ENCODE data around the gene GAST.
A peak's percentile ranks its signal among the peaks of the same experiment; 100 is the strongest.

GAST gene

DNA sequence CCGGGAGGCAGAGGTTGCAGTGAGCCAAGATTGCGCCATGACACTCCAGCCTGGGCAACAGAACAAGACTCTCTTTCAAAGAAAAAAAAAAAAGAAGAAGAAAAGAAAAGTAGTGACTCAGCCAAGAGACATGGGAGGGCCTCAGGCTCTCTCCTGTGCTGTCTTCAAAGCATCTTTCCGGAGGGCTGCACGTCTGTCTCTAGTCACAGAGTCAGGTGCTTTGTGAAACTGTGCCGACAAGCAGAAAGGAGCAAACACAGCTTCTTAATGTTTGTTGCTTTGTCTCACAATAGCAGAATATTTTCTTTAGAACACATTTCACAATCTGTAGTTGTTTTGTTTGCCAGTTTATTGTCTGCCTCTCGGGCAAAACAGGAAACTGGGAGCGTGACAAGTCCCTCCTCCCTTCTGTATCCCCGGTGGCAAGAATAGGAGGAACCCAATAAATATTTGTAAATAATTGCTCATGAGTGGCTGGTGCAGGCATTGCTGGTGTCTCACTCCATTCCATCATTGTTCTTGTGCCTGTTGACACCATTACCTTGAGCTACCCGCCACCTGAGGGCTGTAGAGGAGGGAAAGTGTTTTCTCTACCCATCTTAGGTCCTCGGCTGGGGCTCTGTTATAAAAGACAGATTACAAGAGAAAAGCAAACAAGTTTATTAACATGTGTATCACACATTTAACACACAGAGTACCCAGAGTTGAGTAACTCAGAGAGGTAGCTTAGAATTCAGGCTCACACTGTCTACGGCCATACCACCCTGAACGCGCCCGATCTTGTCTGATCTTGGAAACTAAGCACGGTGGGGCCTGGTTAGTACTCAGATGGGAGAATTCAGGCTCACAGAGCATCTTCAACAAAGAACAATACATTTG lies 5.5 kb downstream of the GAST start:
- no peak for DNase-seq

DNA sequence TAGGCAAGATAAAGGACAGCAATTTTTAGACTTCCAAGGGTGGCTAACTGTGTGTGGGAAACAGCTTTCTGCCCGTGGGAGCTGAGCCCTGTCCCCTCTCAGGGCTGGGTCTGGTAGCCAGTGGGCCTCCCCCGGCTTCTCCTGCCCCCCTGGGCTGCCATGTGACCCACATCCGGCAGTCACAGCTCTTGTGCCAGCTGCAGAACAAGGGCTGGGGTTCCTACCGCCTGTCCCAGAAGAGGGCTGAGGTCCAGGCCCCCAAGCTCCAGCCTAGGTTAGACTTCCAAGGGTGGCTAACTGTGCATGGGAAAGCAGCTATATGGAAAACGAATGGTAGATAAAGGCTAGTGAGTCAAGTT lies 6.1 kb downstream of the GAST start:
- no peak for DNase-seq

DNA sequence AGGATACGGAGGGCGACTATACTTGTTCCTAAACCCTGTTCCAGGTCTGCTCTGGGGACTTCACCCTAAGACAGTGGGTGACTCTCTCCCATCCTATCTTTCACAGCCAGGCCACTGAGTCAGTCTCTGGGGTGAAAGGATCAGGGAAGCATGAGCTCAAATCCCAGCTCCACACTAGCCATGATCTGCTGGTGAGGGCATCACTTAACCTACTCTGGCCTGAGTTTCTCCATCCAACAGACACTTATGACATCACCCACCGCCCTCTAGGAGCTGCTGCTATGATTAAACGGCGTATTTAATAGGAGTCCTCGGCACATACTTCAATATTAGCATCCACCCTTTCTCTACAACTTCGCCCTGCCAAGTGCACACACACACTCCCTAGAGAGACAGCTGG lies 10.1 kb downstream of the GAST start:
- DNase-seq, result no peak

DNA sequence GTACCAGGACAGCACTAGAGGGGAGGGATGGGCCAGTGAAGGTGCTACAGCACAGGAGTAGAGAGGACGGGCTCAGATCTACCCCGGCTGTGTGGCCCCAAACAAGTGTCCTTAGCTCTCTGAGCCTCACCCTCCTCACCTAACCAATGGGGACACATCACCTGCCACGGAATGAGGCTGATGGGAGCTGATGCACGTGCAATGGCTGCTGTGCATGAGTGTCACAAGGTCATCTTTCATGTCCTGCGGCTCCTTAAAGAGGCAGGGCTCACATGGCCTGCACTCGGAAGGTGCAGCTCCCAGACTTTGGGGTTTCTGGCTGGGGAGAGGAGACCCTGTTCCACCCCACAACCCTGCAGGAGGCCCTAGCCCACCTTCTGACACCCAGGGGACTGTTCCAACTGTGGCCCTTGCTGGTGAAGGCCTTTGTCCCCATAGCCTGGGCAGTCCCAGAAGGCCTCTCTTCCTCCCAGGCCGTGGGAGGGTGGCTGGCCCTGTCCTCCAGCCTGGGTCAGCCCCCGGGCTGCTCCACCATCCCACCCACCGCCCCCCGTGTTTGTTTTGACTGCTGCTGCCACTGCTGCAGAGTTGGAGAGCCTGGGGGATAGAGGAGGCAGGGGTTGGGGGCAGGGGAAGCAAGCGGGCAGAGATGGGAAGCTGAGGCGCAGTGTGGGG lies 11.8 kb downstream of the GAST start:
- no peak for DNase-seq

DNA sequence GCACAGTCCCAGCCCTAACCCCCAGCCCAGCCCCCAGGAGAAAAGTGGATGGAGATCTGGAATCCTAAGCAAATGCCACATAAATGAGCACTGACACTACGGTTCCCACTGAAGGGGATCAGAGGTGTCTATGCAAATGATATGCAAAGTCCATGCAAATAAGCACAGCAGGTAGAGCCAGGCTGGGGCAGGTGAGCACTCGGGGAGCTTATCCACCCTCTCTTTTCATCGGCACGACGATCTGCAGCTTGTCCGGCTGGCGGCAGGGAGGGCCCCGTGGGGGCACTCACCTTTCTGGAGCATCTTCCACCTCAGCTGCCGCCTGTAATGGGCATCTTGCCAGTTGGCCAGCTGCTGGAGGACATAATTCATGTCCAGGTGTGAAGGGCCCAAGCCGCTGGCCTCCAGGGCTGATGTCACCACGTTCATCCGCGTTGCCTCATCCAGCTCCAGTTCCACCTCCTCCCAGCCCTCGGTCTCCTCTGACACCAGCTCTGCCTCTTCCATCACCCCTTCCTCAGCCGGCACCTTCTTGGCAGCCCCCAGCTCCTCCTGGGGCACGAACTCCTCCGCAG lies 12.4 kb downstream of the GAST start:
- no peak for DNase-seq

DNA sequence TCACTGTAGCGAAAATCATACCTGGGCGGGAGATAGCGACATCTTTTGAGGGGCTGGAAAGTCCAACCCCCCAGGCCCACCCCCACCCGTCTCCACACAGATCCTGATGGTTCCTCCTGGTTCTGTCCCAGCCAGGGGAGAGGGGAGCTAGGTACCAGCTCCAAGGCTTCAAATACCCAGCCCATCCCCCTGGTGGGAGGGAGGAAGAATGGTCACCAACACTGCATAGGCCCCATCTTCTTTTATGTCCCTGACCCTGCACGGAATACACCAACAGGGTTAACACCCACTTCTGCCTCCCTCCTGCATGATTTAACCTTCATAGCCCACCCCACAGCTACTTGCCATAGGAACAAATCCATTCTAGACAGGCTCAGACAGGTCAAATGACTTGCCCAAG lies 13.0 kb downstream of the GAST start:
- no peak for DNase-seq

DNA sequence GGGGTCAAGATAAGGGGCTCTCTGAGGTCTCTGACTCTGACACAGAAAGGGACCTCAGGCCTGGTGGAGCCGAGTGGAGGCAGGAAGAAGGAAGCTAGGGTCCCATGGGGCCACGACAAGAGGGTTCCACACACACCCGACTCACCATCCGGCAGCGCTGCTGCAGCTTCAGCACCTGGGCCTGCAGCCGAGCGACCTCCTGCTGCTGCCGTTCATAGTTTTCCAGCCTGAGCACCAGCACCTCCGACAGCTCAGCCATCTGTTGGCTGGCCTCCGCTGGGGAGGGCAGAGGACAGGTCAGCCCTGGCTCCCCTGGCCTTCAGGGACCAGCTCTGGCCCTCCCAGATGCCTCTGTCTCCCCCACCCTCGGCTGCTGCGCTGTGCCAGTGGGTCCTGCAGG lies 15.9 kb downstream of the GAST start:
- DNase-seq, result no peak

DNA sequence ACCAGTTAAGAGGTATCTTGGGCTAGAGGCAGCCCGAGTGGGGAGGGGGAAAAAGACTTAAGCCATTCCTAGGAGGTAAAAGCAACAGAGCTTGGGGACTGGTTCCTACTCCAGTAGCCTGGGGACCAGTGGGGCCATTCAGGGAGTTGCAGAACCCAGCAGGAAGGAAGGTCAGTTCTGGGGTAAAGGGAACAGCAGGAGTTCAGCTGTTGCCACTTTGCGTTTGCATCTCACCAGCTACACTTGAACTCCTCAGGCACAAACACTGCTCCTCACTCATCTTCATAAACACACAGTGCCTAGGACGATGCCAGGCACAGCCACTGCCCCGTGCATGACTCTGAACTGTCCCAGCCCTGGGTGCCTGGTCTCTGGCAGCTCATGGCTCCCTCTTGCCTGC lies 18.3 kb downstream of the GAST start:
- no peak for DNase-seq

DNA sequence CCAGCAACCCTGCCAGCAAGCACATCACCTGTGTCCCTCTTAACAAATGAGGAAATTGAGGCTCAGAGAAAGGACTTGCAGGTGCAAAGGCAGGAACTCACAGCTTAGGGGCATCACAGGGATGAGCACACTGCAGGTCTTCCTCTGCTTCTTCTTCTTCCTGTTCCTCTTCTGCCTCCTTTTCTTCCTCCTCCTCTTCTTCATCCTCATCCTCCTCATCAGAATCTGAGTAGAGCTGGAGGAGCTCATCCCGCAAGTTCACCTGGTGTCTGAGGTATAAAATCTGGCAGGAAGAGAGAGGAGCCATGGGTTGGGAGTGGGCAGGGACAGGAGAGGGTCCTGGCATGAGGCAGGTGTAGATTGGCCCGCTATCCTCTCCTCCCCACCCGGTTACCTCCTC lies 19.7 kb downstream of the GAST start:
- no peak for DNase-seq

DNA sequence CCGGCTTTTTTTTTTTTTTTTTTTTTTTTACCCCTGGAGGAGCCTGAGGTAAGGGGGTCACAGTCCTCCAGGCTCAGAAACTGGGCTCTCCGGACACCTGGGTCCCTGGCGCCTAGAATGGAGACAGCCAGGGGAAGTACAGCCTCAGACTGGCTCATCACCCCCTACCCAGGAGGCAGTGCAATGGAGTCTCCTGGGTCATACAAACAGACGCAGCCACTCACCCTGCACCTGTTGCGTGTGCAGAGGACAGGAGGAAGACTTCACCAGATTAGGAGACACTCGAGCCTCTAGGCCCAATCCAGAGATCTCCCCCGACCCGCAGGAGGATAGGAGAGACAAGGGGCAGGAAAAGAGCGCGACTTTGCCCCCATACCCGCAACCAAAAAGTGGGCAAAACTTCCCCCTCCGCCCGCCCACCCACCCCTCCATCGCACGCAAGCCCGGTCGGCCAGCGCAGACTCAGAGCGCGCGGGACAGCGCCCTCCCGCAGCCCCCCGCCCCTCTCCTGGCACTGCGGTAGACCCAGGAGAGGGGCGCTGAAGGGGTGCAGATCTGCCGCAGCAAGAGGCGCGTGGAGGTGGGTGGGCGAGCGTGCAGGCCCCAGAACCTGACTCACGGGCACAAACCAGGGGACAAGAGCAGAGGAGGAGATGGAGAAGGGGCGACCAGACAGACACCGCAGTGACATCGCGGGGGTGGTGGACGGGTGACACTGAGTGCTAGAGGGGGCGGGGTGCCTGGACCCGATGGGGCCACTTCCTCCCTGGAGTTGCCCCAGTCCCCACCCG lies 21.4 kb downstream of the GAST start:
- no peak for DNase-seq

DNA sequence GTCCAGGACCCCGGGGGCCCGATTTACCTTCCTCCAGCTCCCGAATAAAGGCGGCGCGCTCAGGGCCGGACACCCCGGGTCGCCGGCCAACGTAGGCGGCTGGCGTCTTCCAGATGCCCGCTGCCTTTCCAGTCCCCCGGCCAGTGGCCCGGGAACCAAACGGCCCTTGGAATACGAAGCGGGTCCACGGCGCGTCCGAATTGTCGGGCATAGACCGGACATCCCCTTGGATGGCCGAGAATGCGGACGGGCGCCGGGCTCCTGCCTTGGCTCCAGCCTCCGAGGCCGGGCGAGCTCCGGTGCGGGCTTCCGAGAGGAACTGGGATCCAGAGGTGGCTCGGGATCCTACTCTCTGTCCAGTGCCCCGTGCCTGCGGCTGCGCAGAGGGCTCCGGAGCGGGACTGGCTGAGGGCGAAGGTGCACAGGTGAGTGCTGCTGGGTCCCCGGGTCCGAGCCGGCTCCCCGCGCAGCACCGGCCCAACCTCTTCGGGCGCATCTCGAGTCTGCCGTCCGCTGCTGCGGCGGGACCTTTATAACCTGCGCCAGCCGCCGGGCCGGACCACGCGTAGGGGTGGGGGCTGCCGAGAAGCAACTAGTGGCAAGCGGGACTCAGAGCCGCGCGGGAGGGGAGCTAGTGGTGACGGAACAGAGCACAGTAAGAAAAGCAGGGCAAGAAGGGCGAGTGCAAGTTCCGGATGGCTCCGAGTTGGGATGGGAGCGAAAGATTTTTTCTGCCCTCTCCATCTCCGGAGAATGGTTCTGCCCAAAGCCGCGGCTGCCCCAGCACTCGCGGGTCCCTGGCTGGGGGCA lies 22.2 kb downstream of the GAST start, which contains the start of gene HAP1:
HAP1 (minus strand) TSS at position 505 of the 810 bp plus-strand sequence; CDS start at position 496, 9 bp downstream.
- DNase-seq, result peak in 1 of 5 experiments; percentile 29

DNA sequence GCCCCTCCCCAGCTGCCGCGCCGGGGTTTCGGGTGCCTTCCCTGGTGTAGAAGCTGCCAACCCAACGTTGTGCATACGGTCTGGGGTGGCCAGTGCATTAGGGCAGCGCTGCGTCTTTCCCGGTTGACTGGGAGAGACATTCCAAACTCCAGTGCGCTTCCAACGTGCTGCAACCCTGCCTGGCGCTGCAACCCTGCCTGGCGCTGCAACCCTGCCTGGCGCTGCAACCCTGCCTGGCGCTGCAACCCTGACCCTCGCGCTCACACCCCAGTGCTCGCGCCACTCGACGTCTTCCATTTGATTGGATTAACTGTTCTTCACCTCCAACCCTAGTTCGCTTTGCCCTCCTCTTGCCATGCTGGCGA lies 22.8 kb downstream of the GAST start:
- no peak for DNase-seq

DNA sequence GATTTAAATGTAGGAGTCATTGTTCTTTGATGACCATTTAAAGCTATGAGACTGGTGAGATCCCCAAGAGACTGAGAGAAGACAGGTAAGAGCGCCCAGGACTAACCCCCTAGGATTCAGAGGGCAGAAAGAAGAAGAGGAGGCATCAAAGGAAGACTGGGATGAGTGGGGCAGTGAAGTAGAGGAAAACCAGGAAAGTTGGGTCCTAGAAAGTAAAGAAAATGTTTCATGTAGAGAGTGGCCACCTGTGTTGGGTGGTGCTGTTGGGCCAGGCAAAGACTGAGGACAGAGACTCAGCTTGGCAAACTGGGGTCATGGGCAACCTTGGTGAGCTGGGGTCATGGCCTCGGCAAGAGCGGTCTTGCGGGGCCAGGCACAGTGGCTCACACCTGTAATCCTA lies 23.6 kb downstream of the GAST start:
- no peak for DNase-seq

DNA sequence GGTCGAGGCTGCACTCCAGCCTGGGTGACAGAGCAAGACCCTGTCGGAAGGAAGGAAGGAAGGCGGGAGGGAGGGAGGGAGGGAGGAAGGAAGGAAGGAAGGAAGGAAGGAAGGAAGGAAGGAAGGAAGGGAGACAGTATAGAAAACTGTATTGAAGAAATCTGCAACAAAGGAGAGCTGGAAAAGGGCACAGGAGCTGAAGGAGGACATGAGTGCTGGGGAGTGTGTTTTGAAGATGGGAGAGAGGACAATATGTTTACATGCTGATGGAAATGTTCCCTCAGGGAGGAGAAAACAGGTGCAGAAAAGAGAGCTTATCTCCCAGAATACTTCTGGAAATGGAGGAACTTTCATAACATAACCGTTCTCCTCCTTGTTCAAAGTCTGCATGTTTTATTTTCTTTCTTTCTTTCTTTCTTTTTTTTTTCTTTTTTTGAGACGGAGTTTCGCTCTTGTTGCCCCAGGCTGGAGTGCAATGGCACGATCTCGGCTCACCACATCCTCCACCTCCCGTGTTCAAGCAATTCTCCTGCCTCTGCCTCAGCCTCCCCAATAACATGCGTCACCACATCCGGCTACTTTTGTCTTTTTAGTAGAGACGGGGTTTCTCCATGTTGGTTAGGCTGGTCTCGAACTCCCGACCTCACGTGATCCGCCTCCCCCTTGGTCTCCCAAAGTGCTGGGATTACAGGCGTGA lies 25.0 kb downstream of the GAST start:
- peak in 1 of 5 experiments; percentile 71 for DNase-seq

DNA sequence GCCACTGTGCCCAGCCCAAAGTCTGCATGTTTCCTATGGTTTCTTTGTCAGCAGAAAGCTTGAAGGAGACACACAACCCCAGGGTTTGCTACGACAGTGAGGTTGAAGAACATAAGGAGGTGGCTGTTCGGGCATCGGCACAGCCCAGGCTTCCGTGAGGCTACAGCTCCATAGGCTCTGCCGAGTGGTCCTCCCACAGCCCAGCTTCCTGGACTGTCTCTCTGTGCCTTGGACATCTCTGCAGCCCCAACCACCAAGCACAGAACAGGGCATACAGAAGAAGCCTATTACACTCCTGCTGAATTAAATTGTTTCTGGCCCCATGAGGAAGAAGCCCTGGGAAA lies 25.5 kb downstream of the GAST start:
- DNase-seq, result no peak

DNA sequence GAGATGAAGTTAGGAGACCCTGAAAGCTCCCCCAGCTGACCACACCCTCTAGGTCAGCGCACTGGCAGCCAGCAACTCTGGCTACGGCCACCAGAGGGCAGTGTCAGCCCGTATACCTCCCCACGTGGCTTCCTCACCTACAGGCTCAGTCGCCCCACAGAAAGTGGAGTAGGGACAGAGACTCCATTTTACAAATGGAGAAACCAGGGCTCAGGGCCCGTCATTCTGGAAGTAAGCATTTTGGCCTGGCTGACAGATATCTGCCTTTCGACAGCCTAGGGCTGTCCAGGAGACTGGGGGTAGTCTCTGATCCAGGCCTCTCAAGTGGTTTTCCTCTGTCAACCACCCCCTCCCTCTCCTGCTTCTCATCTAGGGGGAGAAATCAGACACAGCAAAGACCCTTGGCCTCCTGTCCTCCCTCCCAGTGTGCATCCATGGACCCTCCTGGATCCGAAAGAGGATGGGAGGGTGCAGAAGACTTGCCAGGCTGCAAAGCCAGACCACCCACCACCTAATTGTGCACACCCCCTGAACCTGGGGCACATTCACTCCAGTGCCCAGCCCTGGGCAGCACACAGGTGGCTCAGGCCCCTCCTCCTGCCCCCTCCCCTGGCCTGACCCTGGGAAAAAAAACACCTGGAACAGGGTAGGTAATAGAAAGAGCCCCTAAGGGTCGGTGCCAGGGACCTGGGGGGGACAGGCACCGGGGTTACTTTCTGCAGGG lies 26.1 kb downstream of the GAST start:
- peak; percentile 49 to 77 (median 68) for DNase-seq

DNA sequence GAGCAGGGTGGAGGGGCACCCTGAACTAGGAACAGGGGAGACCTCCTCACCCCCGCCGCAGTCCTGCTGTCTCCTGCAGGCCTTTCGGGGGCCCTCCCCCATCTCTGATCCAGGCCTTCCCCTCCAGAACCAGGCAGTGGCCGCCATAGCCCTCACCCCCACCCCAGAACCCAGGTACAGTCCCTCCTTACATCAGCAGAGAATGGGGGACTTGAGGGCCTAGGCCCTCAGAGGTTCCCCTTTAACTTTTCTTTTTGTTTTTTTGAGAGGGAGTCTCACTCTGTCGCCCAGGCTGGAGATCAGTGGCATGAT lies 26.6 kb downstream of the GAST start:
- no peak for DNase-seq

DNA sequence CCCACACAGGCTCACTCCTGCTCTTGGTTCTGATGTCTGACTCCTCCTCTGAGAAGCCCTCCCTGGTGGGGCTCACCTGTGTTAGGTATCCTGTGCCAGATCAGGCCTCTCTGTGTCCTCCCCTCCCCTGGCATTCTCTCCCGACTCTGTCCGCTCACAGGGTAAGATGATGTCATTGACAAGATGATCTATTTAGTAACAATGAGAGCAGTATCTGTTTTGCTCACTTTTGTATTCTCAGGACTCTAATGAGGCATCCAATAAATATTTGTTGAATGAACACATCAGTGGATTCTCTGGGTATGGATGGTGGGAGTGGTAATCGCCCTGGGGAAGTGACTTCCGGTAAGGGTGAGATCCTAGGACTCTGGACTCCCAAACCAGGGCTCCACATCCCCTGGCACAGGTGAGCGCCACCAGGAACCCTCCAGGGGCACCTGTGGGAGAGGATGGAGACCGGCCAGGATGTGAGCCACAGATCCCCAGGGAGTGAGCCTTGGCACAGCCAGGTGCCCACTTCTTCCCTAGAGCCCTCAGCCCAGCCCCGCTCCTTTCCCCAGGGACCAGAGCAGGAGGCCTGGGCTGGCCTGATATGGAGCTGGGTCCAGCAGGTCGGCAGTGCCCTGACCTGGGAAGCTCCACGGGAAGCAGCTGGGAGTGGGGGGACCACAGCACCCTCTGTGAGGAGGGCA lies 27.7 kb downstream of the GAST start:
- DNase-seq, result no peak

DNA sequence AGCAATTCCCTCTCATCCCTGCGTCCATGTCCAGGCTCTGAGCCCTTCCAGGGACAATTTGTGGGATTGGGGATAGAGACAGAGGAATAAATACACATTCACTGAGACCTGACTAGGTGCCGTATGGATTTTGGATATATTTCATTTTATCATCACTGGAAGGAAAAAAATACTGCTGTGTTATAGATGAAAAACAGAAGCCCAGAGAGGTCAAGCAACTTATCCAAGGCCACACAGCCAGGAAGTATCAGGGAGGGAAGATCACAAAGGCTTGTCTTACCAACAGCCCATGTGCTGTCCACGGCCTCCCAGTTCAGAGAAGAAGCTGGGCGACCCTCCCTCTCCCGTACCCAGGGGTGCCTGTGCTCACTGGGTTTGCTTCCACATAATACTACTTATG lies 28.4 kb downstream of the GAST start:
- no peak for DNase-seq

DNA sequence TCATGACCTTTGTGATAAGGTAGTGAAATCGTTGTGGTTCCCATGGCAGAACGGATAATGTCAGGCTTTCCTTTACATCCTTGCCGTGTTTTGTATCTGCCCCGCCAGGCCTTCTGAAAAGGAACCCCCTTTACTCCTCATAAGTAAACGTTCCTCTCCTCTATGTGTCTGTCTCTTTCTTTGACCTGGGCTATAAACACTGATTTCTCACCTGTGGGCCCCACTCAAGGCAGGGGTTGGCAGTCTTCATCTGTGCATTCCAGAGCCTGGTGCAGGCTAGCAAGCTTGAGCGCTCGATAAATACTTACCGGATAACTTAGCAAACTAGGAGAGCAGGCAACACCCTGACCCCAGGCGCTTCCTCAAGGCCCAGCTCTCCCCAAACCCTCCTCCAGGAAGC lies 29.6 kb downstream of the GAST start:
- DNase-seq, result no peak

DNA sequence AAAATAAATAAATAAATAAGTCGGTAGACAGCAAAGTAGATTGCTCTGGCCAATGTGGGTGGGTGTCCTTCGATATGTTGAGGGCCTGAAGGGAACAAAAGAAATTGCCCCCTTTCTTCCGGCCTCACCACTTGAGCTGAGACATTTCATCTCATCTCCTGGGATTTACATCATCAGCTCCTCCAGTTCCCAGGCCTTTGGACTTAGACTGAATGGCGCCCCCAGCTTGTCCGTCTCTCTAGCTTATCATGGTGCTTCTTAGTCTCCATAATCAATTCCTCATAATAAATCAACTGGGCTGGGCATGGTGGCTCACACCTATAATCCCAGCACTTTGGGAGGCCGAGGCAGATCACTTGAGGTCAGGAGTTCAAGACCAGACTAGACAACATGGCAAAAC lies 36.1 kb downstream of the GAST start:
- no peak for DNase-seq
